GM21367 (cell line): Measurements from ENCODE around the gene CARD19.
A peak's percentile ranks its signal among the peaks of the same experiment; 100 is the strongest.
"Not testable (repeated sequence)": the region's sequence is repeated elsewhere in the genome, so short reads cannot be mapped to it uniquely, and the experiment has no call there.

Experiments
- ATAC-seq: cut with Tn5 transposase; IDR thresholded peaks from one replicate; pipeline ENCODE4 v1.9.1; 2021; ENCODE audit not compliant: unreplicated experiment

CARD19 gene

DNA sequence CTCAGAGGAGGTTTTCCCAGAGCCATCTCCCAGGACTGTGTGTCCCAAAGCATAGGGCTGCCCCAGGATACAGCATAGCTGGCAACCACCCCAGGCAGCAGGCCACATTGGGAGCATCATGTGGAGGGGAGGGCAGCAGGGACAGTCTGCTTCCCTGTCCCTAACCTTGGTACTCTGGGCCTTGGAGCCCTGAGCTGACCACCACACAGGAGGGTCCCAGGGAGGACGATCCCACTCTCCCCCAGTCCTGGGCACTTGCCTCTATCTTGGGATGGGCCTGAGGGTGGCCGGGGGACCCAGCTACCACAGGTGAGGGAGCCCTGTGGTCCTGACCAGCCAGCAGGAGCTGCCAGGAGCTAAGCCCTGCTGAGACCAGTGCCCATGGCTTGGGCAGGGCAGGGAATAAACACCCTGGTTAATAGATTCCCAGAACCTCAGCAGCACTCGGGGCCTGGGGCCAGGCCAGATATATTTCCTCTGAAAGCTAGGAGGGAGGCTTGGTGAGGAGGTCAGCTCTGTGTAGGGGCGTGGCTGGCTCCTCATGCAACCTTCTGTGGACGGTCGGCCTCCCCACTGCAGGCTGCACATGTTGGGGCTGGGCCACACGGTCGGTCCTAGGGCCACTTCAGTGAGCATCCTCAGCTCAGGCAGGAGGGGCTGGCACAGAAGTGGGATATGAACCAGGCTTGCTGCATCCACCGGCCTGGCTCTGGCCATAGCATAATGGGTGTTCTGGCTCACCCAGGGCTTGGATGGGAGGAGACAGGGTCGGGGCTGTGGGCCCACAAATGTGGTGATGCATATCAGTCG lies 33.9 kb downstream of the CARD19 start:
- ATAC-seq: no peak

DNA sequence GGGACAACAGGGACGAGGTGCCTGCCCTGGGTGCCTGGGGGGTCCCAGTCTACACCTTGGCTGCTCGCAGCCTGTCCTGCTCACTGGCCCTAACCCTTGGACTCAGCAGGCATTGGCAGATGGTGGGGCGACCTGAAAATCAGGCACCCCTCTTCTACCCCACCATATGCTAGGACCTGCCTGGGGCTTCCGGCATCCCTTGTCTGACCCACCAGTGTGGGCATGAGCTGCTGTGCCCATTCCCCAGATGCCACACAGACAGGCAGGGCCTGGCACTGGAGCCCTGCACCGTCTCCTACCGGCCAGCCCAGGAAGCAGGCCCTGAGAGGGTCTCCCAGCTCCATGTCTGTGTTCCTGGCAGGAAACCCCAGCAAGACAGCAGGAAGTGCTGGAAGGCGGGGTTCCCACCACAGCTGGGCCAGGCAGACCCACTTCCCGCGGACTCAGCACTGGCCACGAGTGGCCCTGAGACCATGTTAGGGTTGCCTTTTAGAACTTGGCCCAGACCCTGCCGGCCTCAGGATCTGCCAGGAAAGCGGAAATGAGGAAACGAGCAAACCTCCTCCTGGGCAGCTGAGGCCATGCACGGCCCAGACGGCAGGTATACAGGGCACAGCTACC lies 35.0 kb downstream of the CARD19 start:
- ATAC-seq: no peak

DNA sequence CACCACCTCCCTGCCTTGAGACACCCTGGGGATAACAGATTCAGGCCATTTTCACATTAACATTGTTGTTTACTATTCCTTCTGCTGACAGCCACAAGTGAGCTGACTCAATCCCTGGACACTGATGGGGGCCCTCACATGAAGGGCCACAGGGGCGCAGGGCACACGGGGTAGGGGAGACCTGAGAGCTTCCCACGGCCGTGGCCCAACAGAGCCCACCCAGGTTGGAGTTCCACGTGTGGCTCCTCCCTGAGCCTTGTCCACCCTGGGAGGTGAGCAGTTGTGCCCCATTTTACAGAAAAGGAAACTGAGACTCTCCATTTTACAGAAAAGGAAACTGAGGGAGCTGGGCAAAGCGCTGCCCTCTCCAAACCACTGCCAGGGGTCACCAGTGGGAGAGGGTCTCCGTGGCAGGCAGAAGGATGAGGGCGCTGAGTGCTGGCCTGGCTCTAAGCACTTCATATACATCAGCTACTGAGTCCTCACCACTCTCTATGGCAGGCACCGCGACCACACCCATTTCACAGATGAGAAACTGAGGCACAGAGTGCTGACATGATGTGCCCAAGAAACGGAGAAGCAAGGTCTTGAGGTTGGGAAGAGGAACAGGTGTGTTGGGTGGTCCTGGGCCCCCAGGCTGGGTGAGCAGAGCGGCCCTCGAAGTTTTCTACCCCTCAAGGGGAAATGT lies 35.7 kb downstream of the CARD19 start:
- no peak for ATAC-seq

DNA sequence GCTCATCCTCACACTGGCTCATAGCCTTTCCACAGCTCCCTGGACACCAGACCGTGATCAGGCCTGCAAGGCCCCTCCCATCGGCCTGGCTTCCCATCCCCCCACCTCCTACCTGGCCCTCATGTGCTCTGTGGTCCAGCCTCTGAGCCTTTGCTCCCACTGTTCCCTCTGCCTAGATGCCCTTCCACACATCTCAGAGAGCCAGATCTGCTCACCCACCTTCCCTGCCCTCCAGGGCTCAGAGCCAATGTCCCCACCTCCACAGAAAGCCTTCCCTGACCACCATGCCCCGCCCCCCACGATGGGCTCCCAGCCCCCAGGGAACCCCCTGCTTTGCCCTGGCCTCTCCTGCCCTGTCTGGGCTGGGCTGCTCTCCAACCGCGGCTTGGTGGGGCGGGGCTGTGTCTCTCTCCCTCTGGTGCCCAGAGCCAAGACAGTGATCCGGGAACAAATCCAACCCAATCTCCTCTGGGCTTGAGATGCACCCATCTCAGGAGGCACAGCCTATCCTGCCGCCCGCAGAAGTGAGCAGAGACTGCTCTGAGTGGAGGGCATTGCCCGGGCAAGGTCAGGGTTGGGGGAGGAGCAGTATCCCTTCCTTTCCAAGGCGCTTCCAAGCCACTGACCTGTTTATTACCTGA lies 36.4 kb downstream of the CARD19 start:
- ATAC-seq: no peak

DNA sequence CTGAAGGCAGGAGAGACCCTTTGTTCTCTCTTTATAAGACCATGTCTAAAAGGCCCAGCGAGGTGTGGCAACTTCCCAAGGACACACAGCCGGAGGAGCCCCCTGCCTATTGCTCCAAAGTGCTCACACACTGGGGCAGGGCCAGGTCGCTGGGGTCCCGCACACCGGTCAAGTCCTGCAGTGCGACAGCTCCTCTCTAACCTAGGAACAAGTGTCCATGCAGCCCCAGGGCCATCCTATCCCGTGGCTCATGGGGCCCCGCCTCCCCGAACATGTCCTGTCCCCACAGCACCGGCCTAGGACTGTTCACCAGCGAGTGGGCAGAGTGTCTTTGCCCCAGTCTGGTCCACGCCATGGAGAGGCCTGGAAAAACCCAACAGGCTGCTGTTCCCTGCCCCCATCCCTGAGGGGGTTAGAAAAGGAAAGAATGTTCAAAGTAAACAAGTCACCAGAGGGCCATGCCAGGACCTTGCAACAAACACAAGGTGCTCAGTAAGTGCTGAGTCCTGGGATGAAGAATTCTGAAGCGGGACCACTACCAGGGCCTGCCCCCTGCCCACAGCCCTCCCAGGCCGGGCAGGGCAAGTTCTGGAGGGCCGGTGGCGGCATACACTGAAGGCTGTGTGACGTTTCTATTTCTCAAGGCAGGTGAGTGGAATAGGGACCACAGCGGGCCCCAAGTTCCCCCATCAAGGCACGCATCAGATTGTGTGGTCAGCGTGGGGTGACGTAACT lies 37.1 kb downstream of the CARD19 start:
- no peak for ATAC-seq

DNA sequence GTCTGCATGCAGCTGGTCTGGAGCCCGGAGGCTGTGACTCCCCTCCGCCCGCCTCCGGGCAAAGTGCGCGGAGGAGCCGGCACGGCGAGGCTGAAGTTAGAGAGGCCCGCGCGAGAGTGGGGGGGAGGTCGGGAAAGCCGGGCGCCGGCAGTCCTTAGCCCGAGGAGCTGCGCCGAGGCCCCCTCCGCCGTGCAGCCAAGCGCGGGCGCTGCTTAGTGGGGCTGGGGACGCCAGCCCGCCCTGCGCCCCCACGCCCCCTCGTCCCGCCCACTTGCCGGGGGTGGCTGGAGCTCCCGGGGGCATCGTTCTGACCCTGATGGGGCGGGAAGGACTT lies 37.6 kb downstream of the CARD19 start:
- ATAC-seq: peak; percentile 27

DNA sequence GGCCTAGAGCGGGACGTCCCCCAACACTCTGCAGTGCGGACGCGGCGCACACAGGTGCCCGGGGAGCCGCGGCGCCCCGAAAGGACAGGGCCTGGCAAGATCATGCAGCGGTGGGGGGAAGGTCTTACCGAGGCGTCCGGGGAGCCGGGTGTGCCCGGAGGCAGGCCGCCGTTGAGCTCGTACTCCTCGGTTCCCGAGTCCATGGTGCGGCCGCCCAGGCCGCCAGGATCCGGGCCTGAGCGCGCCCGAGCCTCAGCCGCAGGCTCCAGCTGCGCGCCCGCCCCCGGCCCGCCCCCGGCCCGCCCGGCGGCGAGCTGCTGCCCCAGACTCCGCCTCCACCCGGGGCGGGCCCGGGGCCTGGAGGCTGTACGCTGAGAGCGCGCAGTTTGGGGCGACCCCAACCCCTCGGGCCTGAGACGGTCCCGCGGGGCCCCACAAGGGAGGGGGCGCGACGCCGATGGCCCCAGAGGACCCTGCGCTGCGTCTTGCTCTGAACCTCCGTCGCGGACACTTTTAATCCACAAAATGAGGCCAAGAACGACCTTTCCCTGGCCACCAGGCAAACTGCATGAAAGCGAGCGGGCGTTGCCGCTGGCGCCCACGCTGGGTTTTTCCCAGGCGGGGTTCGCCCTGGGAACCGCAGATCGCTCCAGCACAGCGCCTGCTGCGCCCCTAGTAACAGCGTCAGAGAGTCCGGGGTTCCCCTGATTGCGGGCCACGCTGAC lies 38.2 kb downstream of the CARD19 start, which contains the start of gene NINJ1:
Gene NINJ1 (minus strand): TSS at position 237 of the 725 bp plus-strand sequence. CDS start 34 bp downstream, at position 203.
- peak; percentile 56 for ATAC-seq

DNA sequence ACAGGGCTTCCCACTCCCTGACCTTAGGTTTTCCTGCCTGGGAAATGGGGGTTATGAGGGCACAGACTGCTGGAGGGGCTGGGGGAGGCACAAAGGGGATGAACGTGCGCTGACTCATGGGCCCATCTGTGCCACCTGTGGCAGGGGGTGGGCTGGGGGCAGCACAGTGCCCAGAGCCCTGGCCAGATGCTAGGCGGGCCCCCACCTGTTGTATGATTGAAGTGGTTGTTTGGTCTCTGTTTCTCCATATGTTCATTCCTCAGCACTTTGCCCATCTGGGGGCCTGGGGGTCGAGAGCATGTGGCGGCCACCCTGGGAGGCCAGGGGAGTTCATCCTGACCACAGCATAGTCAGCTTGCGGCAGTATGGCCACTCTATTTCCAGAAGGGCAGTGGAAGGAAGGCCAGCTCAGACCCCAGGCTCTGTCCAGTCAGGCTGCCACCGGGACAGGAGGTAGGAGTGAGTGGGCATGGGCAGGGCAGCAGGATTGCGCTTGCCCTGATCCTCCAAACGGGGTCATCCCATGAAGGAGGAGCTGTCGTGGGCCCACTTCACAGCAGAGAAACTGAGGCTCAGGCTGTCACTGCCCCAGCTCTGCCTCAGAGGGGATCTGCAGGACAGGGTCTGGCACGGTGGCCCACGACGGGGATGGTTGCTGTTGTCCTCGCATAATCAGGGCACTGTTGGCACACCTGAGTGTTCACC lies 38.9 kb downstream of the CARD19 start:
- ATAC-seq: no peak

DNA sequence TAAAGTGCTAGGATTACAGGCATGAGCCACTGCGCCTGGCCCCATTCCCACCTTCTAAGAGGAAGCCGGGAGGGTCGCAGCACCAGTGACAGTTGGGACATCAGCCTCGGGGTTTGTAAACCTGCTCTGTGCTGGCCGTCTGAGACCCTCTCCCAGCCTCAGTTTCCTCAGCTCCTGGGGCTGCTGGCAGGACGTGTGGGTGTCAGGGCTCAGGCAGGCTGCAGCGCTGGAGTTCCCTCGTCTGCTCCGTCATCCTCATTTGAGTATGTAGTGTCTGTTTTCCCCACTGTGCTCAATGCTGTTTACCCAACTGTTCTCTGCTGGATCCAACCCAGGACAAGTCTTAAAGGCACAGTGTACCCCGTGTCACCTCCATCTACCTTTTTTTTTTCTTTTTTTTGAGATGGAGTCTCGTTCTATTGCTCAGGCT lies 40.0 kb downstream of the CARD19 start:
- ATAC-seq: no peak

DNA sequence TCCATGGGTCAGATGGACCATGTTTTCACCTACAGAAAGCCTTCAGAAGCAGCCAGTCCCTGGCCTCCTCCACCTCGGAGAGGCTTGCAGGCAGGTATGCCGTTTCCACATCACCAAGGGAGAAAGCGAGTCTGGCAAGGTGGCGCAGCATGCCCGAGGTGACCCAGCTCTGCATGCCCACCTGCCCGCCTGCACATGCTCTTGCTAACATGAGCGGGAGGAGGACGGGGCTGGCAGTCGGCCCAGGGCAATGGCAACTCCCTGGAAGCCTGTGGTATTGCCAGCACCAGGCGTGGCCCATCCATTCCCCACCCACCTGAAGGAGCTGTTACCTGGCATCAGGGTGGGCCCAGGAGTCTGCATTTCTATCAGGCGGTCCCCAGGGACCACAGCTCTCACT lies 41.3 kb downstream of the CARD19 start:
- ATAC-seq: no peak

DNA sequence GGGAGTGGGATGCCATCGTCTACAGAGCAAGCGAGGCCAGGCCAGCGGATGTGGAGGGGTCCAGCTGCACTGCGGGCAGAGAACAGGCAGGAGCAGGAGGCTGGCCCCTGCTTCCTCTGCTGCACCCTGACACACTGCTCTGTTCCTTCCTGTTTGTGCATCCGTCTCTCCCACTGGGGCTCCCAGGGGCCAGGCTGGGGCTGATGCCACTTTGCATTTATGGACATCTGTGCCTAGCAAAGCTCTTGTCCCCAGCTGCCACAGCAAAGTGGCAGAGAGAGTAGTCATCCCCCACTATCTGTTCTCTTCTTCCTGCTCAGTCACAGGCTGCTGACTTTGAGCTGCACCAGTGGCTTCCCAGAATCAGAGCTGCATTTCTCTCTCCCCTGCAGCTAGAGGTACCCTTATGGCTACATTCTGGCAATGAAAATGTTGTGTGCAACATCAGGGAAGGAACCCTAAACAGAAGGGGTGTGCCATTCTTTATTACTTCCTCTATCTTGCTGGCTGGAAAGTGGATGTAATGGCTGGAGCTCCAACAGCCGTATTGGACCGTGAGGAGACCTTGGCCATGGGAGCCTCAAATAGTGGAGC lies 42.3 kb downstream of the CARD19 start:
- no peak for ATAC-seq

DNA sequence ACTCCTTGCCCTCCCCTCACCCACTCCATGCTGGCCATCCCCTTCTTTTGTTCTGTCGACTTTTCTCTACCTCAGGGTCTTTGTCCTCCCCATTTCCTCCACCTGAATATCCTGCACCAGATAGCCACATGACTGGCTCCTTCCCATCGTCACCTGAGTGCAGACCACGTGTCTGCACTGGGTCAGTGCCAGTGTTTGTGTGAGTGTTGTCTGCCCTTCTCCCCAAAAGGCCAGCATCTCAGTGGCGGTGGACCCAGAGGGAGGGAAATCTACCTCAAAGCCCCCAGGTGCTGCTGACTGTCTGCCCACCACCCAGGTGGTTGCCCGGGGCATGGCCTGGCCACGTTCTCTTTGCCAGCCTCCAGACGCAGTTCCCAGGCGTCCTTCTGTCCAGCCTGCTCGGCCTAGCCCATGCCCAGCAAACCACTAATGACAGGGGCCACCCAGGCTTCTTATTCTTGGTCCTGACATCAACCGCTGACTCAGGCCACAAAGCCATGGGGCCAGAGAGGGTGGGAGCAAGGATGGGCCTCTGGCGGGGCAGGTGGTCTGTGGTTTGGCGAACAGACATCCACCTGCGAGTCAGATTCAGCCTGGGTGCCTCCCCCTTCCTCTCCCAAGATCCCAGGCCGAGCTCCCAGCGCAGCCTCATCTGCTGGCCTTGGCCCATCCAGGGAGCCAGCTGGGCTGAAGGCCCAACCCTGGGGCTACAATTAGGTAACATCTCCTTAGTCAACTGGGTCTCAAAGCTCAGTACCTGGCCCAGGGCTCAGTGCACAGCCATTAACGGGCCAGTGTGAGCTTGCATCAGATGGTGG lies 43.6 kb downstream of the CARD19 start:
- no peak for ATAC-seq

DNA sequence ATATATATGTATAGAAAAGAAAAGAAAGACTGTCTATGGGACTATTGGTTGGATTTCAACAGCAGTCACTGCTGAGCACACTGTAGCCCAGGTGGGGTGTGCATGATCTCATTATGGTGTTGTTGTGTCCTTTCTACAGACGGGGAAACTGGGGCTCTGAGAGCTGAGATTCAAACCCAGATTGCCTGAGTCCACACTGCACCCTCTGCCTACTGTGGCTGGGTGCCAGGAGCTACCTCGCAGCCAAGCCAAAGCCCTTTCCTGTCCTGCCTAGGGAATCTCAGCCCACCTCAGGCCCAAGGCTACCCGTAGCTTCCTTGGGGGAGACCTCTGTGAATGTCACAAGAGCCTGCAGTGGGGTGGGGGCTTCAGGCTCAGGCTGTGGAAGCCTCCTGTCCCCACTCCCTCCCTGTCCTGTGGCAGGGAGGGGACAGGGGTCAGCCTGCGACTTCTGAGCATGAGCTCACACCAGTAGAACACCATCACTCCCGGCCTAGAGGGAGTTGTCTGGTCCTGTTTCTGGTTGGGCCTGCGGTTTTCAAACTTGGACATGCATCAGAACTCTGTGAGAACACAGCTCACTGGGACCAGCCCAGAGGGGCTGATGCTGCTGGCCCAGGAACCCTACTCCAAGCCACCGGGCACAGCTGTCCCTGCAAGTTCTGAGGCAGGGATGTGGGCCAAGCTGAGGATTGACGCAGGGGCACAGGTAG lies 45.9 kb downstream of the CARD19 start:
- ATAC-seq: no peak

DNA sequence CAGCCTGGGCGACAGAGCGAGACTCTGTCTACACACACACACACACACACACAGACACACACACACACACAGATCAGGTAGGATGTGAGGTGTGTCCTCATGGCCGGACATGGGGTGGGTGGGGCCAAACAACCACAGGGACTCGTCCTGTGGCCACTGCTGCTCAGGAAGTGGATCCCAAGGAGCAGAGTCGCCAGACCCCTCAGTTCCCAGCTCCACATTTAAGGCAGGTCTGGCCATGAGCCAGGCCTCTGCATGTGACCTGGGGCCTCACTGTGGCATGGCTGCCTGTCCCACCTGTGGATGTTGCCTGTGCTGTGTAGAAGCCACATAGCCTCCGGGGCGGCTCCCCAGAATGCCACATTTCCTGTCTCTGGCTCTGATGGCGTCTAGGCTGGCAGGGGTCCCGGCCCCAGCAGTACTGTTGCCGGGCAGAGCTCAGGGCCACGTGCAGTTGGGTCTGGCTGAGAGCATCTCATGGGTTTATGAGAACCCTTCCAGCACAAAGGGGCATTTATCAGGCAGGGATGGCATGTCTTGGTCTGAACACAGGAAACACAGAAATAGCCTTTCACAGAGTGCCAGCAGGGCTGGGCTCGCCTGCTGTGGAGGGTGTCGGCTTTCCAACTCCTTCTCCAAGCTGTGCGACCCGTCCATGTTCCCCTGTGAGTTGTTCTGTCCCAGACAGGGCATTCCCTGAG lies 48.0 kb downstream of the CARD19 start:
- no peak for ATAC-seq

DNA sequence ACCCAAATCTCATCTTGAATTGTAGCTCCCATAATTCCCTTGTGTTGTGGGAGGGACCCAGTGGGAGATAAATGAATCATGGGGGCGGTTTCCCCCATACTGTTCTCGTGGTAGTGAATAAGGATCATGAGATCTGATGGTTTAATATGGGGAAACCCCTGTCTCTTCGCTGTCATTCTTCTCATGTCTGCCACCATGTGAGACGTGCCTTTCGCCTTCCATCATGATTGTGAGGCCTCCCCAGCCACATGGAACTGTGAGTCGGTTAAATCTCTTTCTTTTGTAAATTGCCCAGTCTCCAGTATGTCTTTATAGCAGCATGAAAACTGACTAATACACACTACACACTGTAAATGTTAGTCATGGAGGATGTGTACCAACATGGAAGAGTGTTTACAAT lies 50.7 kb downstream of the CARD19 start:
- not testable (repeated sequence) for ATAC-seq

DNA sequence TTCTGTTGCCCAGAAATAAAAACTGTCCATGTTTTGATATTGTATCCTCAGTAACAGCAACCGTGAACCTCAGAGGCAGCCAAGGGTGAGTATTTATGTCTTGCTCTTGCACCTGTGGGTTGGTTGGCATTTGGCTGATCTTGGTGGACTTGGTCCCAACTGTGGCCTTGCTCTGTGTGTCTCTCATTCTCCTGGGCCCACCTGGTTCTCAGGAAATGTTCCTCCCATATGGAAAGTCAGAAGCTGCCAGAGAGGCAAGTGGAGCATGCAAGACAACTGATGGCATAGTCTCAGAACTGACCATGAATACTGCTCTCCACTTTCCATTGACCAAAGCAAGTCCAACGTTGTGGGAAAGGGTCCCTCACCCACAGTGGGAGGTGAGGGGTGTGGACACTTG lies 51.6 kb downstream of the CARD19 start:
- ATAC-seq: no peak

DNA sequence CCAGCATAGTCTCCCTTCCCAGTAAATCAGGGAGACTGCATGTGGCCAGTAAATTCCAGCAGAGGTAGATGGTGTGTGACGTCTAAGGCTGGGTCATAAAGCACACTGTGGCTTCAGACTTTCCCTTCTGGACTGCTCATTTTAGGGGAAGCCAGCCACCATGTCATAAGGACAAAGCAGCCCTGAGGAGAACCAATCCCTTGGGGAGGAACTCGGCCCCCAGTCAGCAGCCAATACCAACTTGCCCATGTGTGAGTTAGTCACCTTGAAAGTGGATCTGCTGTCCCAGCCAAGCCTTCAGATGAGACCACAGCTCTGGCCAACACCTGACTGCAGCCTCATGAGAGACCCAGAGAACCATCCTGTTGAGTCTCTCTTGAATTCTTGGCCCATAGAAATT lies 52.7 kb downstream of the CARD19 start:
- ATAC-seq: no peak
